Keratinocyte (primary cell): ENCODE results near the gene RNF144B. TPM values are rescaled to one million over a fixed set of nuclear protein-coding genes. Genes with fewer than 3 reads are reported as not detected.
"Not testable (repeated sequence)": the region's sequence is repeated elsewhere in the genome, so short reads cannot be mapped to it uniquely, and the experiment has no call there.

Experiments
- DNase-seq: peaks from one replicate; pipeline ENCODE4 v3.0.0-alpha.2; 2011; ENCODE audit warnings: low read depth, missing footprints, low spot score
- FAIRE-seq: peaks from 2 replicates; lab custom pipeline; 2011; peaks lifted over from hg19 to GRCh38; lab: Jason Lieb, UNC
- H2AFZ ChIP-seq: 2 replicates; pipeline ENCODE4 v1.6.0; 2012; ENCODE audit warnings: low read length, control low read depth, inconsistent platforms; ENCODE audit not compliant: control insufficient read depth
- H3K27ac ChIP-seq: 2 replicates; pipeline ENCODE4 v1.5.1; 2011; ENCODE audit warnings: low read length; ENCODE audit not compliant: control insufficient read depth, insufficient read depth
- H3K27me3 ChIP-seq: 3 replicates; pipeline ENCODE4 v1.6.0; 2011; ENCODE audit warnings: low read length; ENCODE audit not compliant: control insufficient read depth, insufficient read depth; ENCODE audit errors: extremely low read depth
- H3K36me3 ChIP-seq, 2 experiments: 2 replicates in 1 of 2; 3 replicates in 1 of 2; pipeline ENCODE4 v1.5.1; 2011; ENCODE audit warnings: low read length in 2 of 2, mild to moderate bottlenecking in 1 of 2; ENCODE audit not compliant: control insufficient read depth in 2 of 2, insufficient read depth in 2 of 2; ENCODE audit errors: extremely low read depth in 1 of 2
- H3K4me1 ChIP-seq: 3 replicates; pipeline ENCODE4 v1.5.1; 2011; ENCODE audit warnings: low read length; ENCODE audit not compliant: control insufficient read depth, insufficient read depth; ENCODE audit errors: extremely low read depth
- H3K4me2 ChIP-seq: 3 replicates; pipeline ENCODE4 v1.6.0; 2011; ENCODE audit warnings: low read depth, low read length; ENCODE audit not compliant: control insufficient read depth, insufficient read depth; ENCODE audit errors: extremely low read depth
- H3K4me3 ChIP-seq, 3 experiments: fragments of 200-600 bp in 1 of 3; sonication (generic) in 1 of 3; 2 replicates in 2 of 3; 3 replicates in 1 of 3; pipeline ENCODE4 v1.5.1; 2011 to 2016; ENCODE audit warnings: low read length in 3 of 3, mild to moderate bottlenecking in 3 of 3, control low read depth in 2 of 3, inconsistent platforms in 1 of 3, low read depth in 1 of 3, mixed read lengths in 1 of 3, mixed run types in 1 of 3, moderate library complexity in 1 of 3; ENCODE audit not compliant: control insufficient read depth in 2 of 3, insufficient read depth in 2 of 3; ENCODE audit errors: extremely low read depth in 1 of 3
- H3K79me2 ChIP-seq: 2 replicates; pipeline ENCODE4 v1.6.0; 2012; ENCODE audit warnings: low read length; ENCODE audit not compliant: control insufficient read depth, insufficient read depth
- H3K9ac ChIP-seq: 3 replicates; pipeline ENCODE4 v1.6.0; 2011; ENCODE audit warnings: low read length; ENCODE audit not compliant: control insufficient read depth, insufficient read depth; ENCODE audit errors: extremely low read depth
- H3K9me1 ChIP-seq: 3 replicates; pipeline ENCODE4 v1.6.0; 2011; ENCODE audit warnings: low read length; ENCODE audit not compliant: control insufficient read depth, insufficient read depth; ENCODE audit errors: extremely low read depth
- H3K9me3 ChIP-seq: 2 replicates; pipeline ENCODE4 v1.5.1; 2012; ENCODE audit warnings: low read depth, low read length; ENCODE audit not compliant: control insufficient read depth
- H4K20me1 ChIP-seq: 3 replicates; pipeline ENCODE4 v1.6.0; 2011; ENCODE audit warnings: low read length; ENCODE audit not compliant: control insufficient read depth, insufficient read depth; ENCODE audit errors: extremely low read depth
- CTCF ChIP-seq, 3 experiments: IDR thresholded peaks in 1 of 3; conservative IDR thresholded peaks in 1 of 3; optimal IDR thresholded peaks in 1 of 3; 2 replicates in 2 of 3; 3 replicates in 1 of 3; pipeline versions ENCODE3 to v1.5.1; 2011; ENCODE audit warnings: low read length in 3 of 3, mild to moderate bottlenecking in 3 of 3, moderate library complexity in 2 of 3, control low read depth in 1 of 3, inconsistent platforms in 1 of 3; ENCODE audit not compliant: insufficient read depth in 2 of 3; ENCODE audit errors: extremely low read depth in 1 of 3
- EZH2 ChIP-seq: IDR thresholded peaks from one replicate; pipeline ENCODE4 v1.6.1; 2012; ENCODE audit warnings: inconsistent platforms, mild to moderate bottlenecking, low read length, moderate library complexity
- dilution Hi-C: fragments of 300-500 bp; cut with MboI; formaldehyde crosslinking; loops from one replicate; pipeline ENCODE4 v1.7.0; 2020; ENCODE audit warnings: low sequenced_read_pairs; ENCODE audit not compliant: extremely low pct_ligation_motif_present
- polyA plus RNA-seq, 5 experiments: library from polyadenylated mRNA; depleted of rRNA in 3 of 5; stranded (reverse) in 3 of 5; stranded (forward) in 1 of 5; unstranded in 1 of 5; fragments of >200 nt; gene quantifications; 1 replicate in 1 of 5; 2 replicates in 3 of 5; 3 replicates in 1 of 5; pipeline versions ENCODE4 v1.2.1 to v1.2.3, GENCODE V29; 2011 to 2012; ENCODE audit warnings: missing spikeins in 2 of 5, low read depth in 1 of 5, low replicate concordance in 1 of 5

Gene RNF144B
- polyA plus RNA-seq, 1 donor (not counting 4 experiments of a cell fraction or from before 2014, with no cell fraction given), result 9.0 TPM

- dilution Hi-C loops, result no loop called here
- no peak overlapping the region for H3K4me2 ChIP-seq
- peaks cover 11 to 17% of the 10 kb centered on the region in 2 experiments for H3K36me3 ChIP-seq
- no peaks in the 10 kb centered on the region for H4K20me1 ChIP-seq
- no peaks in the 10 kb centered on the region for H3K9me3 ChIP-seq
- peaks cover 10% of the 10 kb centered on the region for H3K4me1 ChIP-seq
- DNase-seq, result no peak
- H3K9me1 ChIP-seq, result no peaks in the 10 kb centered on the region
- no peak overlapping the region for H3K9ac ChIP-seq
- no peak overlapping the region for H3K27ac ChIP-seq
- H2AFZ ChIP-seq, result no peak overlapping the region
- H3K27me3 ChIP-seq, result no peaks in the 10 kb centered on the region
- H3K4me3 ChIP-seq, result no peak overlapping the region
- H3K79me2 ChIP-seq, result peaks cover 44% of the 10 kb centered on the region
- FAIRE-seq, result peak; percentile 9
- no peak for TF ChIP-seq EZH2
- TF ChIP-seq CTCF (optimal IDR thresholded peaks at IDR 0.05 in 1 of 3, IDR thresholded peaks at IDR 0.05 in 1 of 3, conservative IDR thresholded peaks at IDR 0.05 in 1 of 3; ENCODE audit: extremely low read depth in 1 of 3, insufficient read depth in 2 of 3, low read length in 3 of 3), result no peak
Observed at GRCh38 chr6:18400831-18401446, 13.8 kb downstream of the RNF144B start.

GRCh38 chr6:18404965-18405364 lies 17.8 kb downstream of the RNF144B start:
- H3K4me3 ChIP-seq, H3K9me1 ChIP-seq, H3K9ac ChIP-seq, H3K4me2 ChIP-seq, dilution Hi-C loops, FAIRE-seq, H3K27me3 ChIP-seq, H2AFZ ChIP-seq, DNase-seq, H4K20me1 ChIP-seq, H3K9me3 ChIP-seq: not testable (repeated sequence)
- peaks cover 17% of the 10 kb centered on the region for H3K4me1 ChIP-seq
- H3K27ac ChIP-seq, result peak overlapping the region; percentile 24
- H3K79me2 ChIP-seq, result peaks cover 41% of the 10 kb centered on the region
- peaks cover 8 to 17% of the 10 kb centered on the region in 2 experiments for H3K36me3 ChIP-seq
